Esophagus muscularis mucosa (tissue), 4 donors: ENCODE measurements around the gene COX6A2. TPM values are rescaled to one million over a fixed set of nuclear protein-coding genes. Genes with fewer than 3 reads are reported as not detected.

Experiments used
- DNase-seq: peaks from one replicate; pipeline ENCODE4 v3.0.0-alpha.2; 2017; ENCODE audit errors: extremely low spot score
- H3K27ac ChIP-seq, 4 donors: fragments of 200-600 bp; sonication (generic); replicated peaks in 1 of 4; 1 replicate in 3 of 4; 2 replicates in 1 of 4; pipeline ENCODE4 v1.5.1; 2016 to 2019; ENCODE audit warnings: mild to moderate bottlenecking in 1 of 4
- H3K27me3 ChIP-seq, 4 donors: fragments of 200-600 bp; sonication (generic); one replicate each; pipeline versions ENCODE4 v1.5.1 to v1.6.0; 2016 to 2019
- H3K36me3 ChIP-seq, 4 donors: fragments of 200-600 bp; sonication (generic); one replicate each; pipeline ENCODE4 v1.5.1; 2016 to 2019
- H3K4me1 ChIP-seq, 4 donors: fragments of 200-600 bp; sonication (generic); one replicate each; pipeline ENCODE4 v1.5.1; 2016 to 2019
- H3K4me3 ChIP-seq, 4 donors: fragments of 200-600 bp; sonication (generic); 1 replicate in 2 of 4; 2 replicates in 2 of 4; pipeline ENCODE4 v1.5.1; 2016 to 2019; ENCODE audit warnings: mild to moderate bottlenecking in 4 of 4, moderate library complexity in 1 of 4
- H3K9me3 ChIP-seq, 4 donors: fragments of 200-600 bp; sonication (generic); 1 replicate in 3 of 4; 2 replicates in 1 of 4; pipeline ENCODE4 v1.5.1; 2016 to 2019
- CTCF ChIP-seq, 3 experiments: fragments of 200-600 bp in 2 of 3; fragments of 450-650 bp in 1 of 3; sonication (generic) in 2 of 3; IDR thresholded peaks; one replicate each; pipeline ENCODE4 v1.5.1; 2017 to 2019; ENCODE audit warnings: antibody characterized with exemption in 3 of 3, mild to moderate bottlenecking in 2 of 3, moderate library complexity in 1 of 3
- EP300 ChIP-seq: sonication (generic); formaldehyde crosslinking; IDR thresholded peaks from one replicate; pipeline ENCODE4 v1.6.1; 2017; ENCODE audit warnings: antibody characterized with exemption
- POLR2A ChIP-seq: fragments of 450-650 bp; IDR thresholded peaks from one replicate; pipeline ENCODE4 v1.6.1; 2017; ENCODE audit warnings: antibody characterized with exemption, moderate library complexity, mild to moderate bottlenecking, low read depth
- POLR2AphosphoS5 ChIP-seq, 2 donors: sonication (generic); formaldehyde crosslinking; IDR thresholded peaks; one replicate each; pipeline ENCODE4 v1.6.1; 2017; ENCODE audit warnings: antibody characterized with exemption in 2 of 2
- WGBS: methylation state at CpG from one replicate; pipeline ENCODE4 v1.1.5; 2018; 5-methylcytosine and 5-hydroxymethylcytosine counted together
- intact Hi-C: fragments of 100-400 bp; cut with DNase I; formaldehyde crosslinking; loops from one replicate; pipeline ENCODE4 v1.15.1; 2023
- total RNA-seq, 4 donors: library from RNA; depleted of rRNA; stranded (reverse); fragments of >200 nt; gene quantifications; one replicate each; pipeline versions ENCODE4 v1.1.0 to v1.2.1, GENCODE V29; 2016

COX6A2 gene
- total RNA-seq: 1 to 10 TPM in 1 of 4 donors, not detected in 3; 1.3 TPM

- WGBS: 14% methylated on average over 1 of the region's 7 CpGs
- intact Hi-C loops: no loop called here
- Histone ChIP-seq H3K4me1 (peaks cover 5 to 14% (median 12%) of the 10 kb centered on the region in 4 donors), H3K27ac (peak within 1 kb of the TSS; percentile 50 to 71 (median 59)), H3K4me3 (peak within 1 kb of the TSS; percentile 52 to 61 (median 52)), H3K27me3 (no peaks in the 10 kb centered on the region), H3K9me3 (no peaks in the 10 kb centered on the region), H3K36me3 (peaks cover 0 to 4% (median 0%) of the 10 kb centered on the region in 4 donors)
- DNase-seq: no peak
- no peak for TF ChIP-seq CTCF (IDR thresholded peaks at IDR 0.05)
- peak; percentile 66 for TF ChIP-seq POLR2A
Observed at GRCh38 chr16:31428279-31428597, at the start of gene COX6A2. Gene COX6A2 (minus strand): TSS chr16:31428360. CDS start chr16:31428325, 35 bp downstream.

GRCh38 chr16:31477220-31478216 lies 49.4 kb upstream of the COX6A2 start:
- Histone ChIP-seq H3K27ac (peak overlapping the region; percentile 61 to 75 (median 68)), H3K4me3 (peak overlapping the region; percentile 27 to 46 (median 32)), H3K4me1 (peaks cover 16 to 73% (median 66%) of the 10 kb centered on the region in 4 donors), H3K36me3 (peaks cover 46 to 60% (median 51%) of the 10 kb centered on the region in 4 donors), H3K27me3 (no peaks in the 10 kb centered on the region), H3K9me3 (no peaks in the 10 kb centered on the region)
- WGBS: 64% methylated on average over 53 of the region's 67 CpGs
- TF ChIP-seq CTCF (IDR thresholded peaks at IDR 0.05) (peak in 1 of 3 experiments; percentile 12), POLR2A (no peak)
- intact Hi-C loops: no loop called here
- no peak for DNase-seq

- DNase-seq: no peak
- TF ChIP-seq POLR2AphosphoS5 (IDR thresholded peaks at IDR 0.05): peak in 1 of 2 donors; percentile 35
- no peak for TF ChIP-seq CTCF (IDR thresholded peaks at IDR 0.05)
- H3K4me1 ChIP-seq: peaks cover 18 to 76% (median 68%) of the 10 kb centered on the region in 4 donors
- H3K9me3 ChIP-seq: no peaks in the 10 kb centered on the region
- no peaks in the 10 kb centered on the region for H3K27me3 ChIP-seq
- WGBS: 47% methylated on average over 37 of the region's 68 CpGs
- intact Hi-C loops: no loop called here
- H3K4me3 ChIP-seq: peak overlapping the region; percentile 27 to 46 (median 32)
- peaks cover 46 to 60% (median 51%) of the 10 kb centered on the region in 4 donors for H3K36me3 ChIP-seq
- H3K27ac ChIP-seq: peak overlapping the region; percentile 61 to 75 (median 68)
Observed at GRCh38 chr16:31476303-31477219, 48.4 kb upstream of the COX6A2 start.

GRCh38 chr16:31475946-31476302 lies 47.8 kb upstream of the COX6A2 start:
- Histone ChIP-seq H3K9me3 (no peaks in the 10 kb centered on the region), H3K27ac (peak overlapping the region; percentile 61 to 75 (median 68)), H3K36me3 (peaks cover 46 to 60% (median 51%) of the 10 kb centered on the region in 4 donors), H3K4me3 (peak overlapping the region in 3 of 4 donors; percentile 27 to 46 (median 36)), H3K27me3 (no peaks in the 10 kb centered on the region), H3K4me1 (peaks cover 22 to 79% (median 72%) of the 10 kb centered on the region in 4 donors)
- intact Hi-C loops: no loop called here
- WGBS: 79% methylated on average over 25 of the region's 26 CpGs
- TF ChIP-seq CTCF (IDR thresholded peaks at IDR 0.05) (no peak), EP300 (no peak)
- DNase-seq: no peak
